Chondrocyte (in vitro differentiated cells): ENCODE results near the gene TUBA1C. TPM values are rescaled to one million over a fixed set of nuclear protein-coding genes. Genes with fewer than 3 reads are reported as not detected.

Experiments used
- DNase-seq: peaks from one replicate; pipeline ENCODE4 v3.0.0; 2021; ENCODE audit warnings: mixed read lengths, low spot score
- H3K27ac Mint-ChIP-seq: one replicate; pipeline ENCODE4 v1.8.0; 2021; ENCODE audit warnings: mild to moderate bottlenecking, moderate library complexity, mixed read lengths; ENCODE audit not compliant: unreplicated experiment
- H3K27me3 Mint-ChIP-seq: 2 replicates; pipeline ENCODE4 v1.8.0; 2021; ENCODE audit warnings: low read depth, mixed read lengths
- H3K36me3 Mint-ChIP-seq: 2 replicates; pipeline ENCODE4 v1.8.0; 2021; ENCODE audit warnings: low read depth, mixed read lengths
- H3K4me1 Mint-ChIP-seq: 2 replicates; pipeline ENCODE4 v1.8.0; 2021; ENCODE audit warnings: low read depth, mild to moderate bottlenecking, mixed read lengths
- H3K4me3 Mint-ChIP-seq: one replicate; pipeline ENCODE4 v1.8.0; 2021; ENCODE audit warnings: mild to moderate bottlenecking, moderate library complexity, mixed read lengths; ENCODE audit not compliant: unreplicated experiment
- H3K9me3 Mint-ChIP-seq: 2 replicates; pipeline ENCODE4 v1.8.0; 2021; ENCODE audit warnings: low read depth, mixed read lengths
- CTCF ChIP-seq: fragments of 200-600 bp; sonication (generic); IDR thresholded peaks from 2 replicates; pipeline ENCODE4 v1.5.0; 2021; ENCODE audit warnings: antibody characterized with exemption, mild to moderate bottlenecking, moderate library complexity
- total RNA-seq: library from RNA; stranded (reverse); gene quantifications from 3 replicates; pipeline ENCODE4 v1.2.1, GENCODE V29; 2021

Gene TUBA1C
- total RNA-seq, 1 donor from 2014 or later: 171 TPM

GRCh38 chr12:49284672-49285071 is 19.8 kb downstream of the TUBA1C start:
- peaks cover 9% of the 10 kb centered on the region for H3K4me1 Mint-ChIP-seq
- DNase-seq: no peak
- peaks cover 3% of the 10 kb centered on the region for H3K9me3 Mint-ChIP-seq
- H3K27me3 Mint-ChIP-seq: peaks cover 13% of the 10 kb centered on the region
- no peak overlapping the region for H3K4me3 Mint-ChIP-seq
- H3K27ac Mint-ChIP-seq: no peak overlapping the region
- no peak for TF ChIP-seq CTCF
- peaks cover 2% of the 10 kb centered on the region for H3K36me3 Mint-ChIP-seq

- peak; percentile 27 for DNase-seq
- H3K27me3 Mint-ChIP-seq: peaks cover 15% of the 10 kb centered on the region
Observed at GRCh38 chr12:49287876-49288275, 23.0 kb downstream of the TUBA1C start.

GRCh38 chr12:49288412-49288853 is 23.6 kb downstream of the TUBA1C start:
- Mint-ChIP-seq H3K9me3 (peaks cover 3% of the 10 kb centered on the region), H3K27ac (no peak overlapping the region), H3K4me3 (no peak overlapping the region), H3K36me3 (peaks cover 2% of the 10 kb centered on the region), H3K27me3 (peaks cover 15% of the 10 kb centered on the region), H3K4me1 (peaks cover 3% of the 10 kb centered on the region)
- peak; percentile 13 for DNase-seq
- TF ChIP-seq CTCF: peak; percentile 97

More at GRCh38 chr12:49287876-49288275, 23.0 kb downstream of the TUBA1C start:
- H3K36me3 Mint-ChIP-seq: peaks cover 2% of the 10 kb centered on the region
- TF ChIP-seq CTCF: no peak
- H3K9me3 Mint-ChIP-seq: peaks cover 3% of the 10 kb centered on the region
- no peak overlapping the region for H3K4me3 Mint-ChIP-seq
- no peak overlapping the region for H3K27ac Mint-ChIP-seq
- peaks cover 3% of the 10 kb centered on the region for H3K4me1 Mint-ChIP-seq

- Mint-ChIP-seq H3K4me3 (no peak overlapping the region), H3K4me1 (peaks cover 3% of the 10 kb centered on the region), H3K27ac (no peak overlapping the region), H3K27me3 (peaks cover 14% of the 10 kb centered on the region), H3K36me3 (peaks cover 2% of the 10 kb centered on the region), H3K9me3 (peaks cover 3% of the 10 kb centered on the region)
- TF ChIP-seq CTCF: no peak
- peak; percentile 30 for DNase-seq
Observed at GRCh38 chr12:49288922-49289555, 24.2 kb downstream of the TUBA1C start.

- Mint-ChIP-seq H3K27ac (no peak overlapping the region), H3K4me1 (peaks cover 12% of the 10 kb centered on the region), H3K36me3 (no peaks in the 10 kb centered on the region), H3K9me3 (no peaks in the 10 kb centered on the region), H3K27me3 (peaks cover 19% of the 10 kb centered on the region), H3K4me3 (no peak overlapping the region)
- peak; percentile 48 for DNase-seq
- TF ChIP-seq CTCF: no peak
Observed at GRCh38 chr12:49292729-49293055, 27.8 kb downstream of the TUBA1C start.
